DMS153 treated with DMSO at 0.1 percent for 48 hours (cell line): ENCODE results near the gene NCF2.

Source experiments
- DNase-seq: peaks from one replicate; lab custom pipeline; 2025; ENCODE audit not compliant: unreplicated experiment; lab: John Stamatoyannopoulos, UW

Gene NCF2

DNA sequence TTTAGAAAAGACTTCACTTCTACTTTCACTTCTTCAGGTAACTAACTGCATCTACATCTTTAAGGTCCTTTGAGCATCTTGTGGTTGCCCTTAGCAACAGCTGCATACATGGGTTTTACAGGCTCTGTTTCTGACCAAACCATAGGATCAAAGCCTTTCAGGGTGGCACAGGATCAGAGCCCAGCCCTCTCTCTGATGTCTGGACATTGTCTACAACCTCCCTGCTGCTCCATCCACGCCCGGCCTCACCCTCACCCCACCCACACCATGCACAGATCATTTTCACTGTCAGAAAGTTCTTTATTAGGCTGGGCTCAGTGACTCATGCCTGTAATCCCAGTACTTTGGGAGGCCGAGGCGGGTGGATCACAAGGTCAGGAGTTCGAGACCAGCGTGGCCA, 5.2 kb downstream of the NCF2 start:
- DNase-seq, result no peak

DNA sequence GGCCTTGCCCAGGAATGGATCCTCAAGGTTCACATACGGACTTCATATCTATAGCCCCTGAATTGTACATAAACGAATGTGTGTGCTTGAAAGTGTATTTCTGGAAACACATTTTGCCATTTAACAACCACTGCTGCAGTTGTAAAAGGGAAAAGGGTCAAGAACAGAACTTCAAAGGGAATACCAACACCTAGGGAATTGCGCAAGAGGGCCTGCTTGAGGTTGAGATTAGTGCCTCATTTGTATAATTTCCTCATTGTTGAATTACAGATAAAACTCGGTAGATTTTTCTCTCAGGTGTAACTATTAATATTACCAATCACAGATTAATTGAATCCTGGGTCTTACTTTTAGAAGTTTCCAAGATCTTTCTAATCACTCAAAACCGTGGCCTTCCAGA, 6.1 kb downstream of the NCF2 start:
- DNase-seq, result no peak

DNA sequence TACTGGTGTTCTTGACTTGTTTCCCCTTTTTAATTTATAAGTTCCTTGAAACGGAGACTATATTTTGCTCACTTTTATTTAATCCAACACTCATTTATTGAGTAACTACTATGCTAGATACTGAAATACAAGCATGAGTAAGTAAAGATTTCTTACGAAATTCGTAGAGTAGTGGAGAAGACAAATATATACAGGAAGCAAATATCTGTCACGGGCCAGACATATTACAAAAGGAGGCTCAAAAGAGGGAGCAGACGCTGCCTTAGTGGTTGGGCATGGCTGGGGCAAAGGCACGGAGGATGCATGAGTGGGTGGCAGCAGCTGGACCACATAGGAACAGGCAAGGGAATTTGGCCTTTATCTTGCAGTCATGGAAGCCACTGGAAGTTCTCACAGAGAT, 6.8 kb downstream of the NCF2 start:
- no peak for DNase-seq

DNA sequence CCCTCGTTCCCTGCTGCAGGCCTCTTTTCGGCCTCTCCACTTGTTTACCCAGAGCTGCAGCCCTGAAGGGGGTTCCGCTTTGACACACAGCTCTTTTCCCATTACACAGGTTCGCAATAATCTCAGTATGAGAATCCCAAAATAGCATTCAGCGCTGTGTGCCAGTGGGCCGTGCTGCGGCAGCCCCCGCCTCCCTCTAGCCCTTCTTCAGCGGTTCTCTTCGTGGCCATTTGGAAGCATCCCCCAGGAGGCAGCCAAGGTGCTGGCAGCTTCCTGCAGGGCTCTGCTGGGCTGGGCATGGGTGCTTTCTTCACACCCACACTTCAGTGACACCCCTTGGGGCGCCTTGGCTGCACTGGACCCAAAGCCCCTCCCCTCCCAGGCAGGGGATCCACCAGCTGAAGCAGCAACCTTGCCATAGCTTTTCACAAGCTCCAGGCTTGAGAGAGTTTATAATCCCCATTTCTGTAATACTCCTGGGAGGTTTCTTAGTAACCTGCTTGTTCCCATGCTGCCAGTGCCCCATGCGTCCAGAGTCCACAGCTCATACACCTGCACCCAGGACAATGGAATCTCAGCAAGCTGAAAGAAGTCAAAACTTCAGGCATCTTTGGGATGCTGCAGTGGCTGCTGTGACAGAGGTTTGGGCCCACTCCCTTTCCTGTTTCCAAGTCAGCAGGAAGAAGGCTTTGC, 8.1 kb downstream of the NCF2 start:
- DNase-seq, result no peak

DNA sequence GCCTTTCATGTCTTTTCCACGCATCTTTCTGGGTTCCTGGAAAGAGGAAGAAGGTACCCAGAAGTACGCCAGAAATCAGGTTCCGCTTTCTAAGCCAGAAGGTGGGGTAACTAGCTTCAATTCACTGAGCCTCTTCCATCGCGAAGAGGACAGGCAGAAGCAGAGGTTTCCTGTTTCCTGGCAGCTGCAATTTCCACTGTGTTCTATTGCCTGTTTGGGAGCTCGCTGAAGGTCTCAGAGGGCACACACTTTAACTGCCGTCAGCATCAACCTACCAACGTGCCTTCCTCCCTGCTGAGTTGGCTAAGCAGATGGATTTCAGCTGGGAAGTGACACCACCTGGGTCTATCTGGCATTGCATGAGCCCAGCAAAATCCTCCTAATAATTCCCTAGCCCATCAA, 10.0 kb downstream of the NCF2 start:
- peak; percentile 71 for DNase-seq

DNA sequence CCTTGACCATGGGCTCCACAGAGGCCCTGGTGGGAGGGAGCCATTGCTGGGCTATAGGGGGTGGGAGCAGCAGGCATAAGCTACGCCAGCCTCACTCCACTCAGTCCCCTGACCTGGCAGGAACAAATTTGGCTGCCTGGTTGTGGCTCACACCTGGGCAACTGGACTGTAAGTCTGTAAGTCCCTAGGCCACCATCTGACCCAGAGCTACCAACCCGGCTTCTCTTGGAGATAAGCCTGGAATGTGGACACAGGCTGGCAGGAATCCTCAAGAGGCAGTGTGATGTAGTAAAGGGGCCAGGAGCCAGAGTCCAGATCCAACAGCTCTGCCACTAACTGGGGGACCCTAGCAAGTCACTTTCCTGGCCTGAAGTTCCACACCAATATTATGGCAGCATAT, 11.4 kb downstream of the NCF2 start:
- no peak for DNase-seq

DNA sequence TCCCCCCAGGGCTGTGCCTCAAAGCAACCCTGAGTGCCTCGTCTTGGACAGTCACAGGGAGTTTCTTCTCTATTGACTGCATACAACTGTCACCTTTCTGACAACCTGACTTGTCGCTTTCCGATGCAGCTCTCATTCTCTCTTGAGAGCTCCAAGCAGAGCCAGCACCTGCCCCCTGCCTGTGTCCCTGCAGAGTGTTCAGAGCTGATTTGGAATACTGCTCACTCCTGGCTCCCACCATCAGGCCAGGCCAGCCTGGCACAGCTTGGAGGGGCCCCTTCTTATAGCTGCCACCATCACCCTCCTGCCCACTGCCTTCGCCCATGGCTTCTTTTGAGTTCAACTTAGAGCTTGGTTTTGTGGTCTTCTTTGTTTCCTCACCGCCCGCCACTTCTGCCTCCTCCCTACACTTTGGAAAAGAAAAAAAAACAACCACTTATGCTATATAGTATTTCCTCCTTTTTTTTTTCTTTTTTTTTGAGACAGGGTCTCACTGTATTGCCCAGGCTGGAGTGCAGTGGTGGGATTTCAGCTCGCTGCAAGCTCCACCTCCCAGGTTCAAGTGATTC, 12.3 kb downstream of the NCF2 start:
- DNase-seq, result no peak

DNA sequence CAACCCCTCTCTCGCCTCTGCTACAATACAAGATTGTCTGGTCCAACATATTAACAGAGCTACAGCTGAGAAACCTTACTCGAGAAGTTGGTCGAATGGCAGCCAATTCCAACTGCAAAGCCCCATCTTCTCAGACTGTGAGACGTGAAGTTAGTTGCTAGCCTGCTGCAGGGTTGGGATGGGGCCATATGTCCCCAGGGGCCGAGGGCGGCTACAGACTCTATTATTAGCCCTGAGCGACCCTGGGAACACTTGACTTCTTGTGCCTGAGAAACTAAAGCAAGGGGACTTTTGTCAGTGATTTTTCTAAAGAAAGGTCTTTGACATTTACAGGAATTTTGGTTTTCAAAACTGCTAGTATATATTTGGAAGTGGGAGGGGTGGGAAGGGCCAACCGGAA, 13.7 kb downstream of the NCF2 start:
- DNase-seq, result no peak

DNA sequence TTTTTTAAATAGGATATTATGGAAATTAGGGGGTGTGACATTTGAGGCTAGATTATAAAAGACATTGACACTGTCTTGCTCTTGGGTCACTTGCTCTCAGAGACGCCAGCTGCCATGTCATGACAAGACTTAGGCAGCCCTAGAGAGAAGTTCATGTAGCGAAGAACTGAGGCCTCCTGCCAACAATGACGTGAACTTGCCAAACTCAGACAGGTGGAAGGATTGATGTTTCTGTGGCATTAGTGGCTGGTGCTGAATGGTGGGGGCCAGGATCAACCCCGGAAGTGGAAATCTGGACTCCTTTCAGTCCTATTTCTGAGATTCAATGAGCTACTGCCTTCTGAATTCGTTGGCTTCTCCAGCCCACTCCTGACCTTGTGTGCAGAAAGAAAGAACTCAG, 14.7 kb downstream of the NCF2 start:
- no peak for DNase-seq

DNA sequence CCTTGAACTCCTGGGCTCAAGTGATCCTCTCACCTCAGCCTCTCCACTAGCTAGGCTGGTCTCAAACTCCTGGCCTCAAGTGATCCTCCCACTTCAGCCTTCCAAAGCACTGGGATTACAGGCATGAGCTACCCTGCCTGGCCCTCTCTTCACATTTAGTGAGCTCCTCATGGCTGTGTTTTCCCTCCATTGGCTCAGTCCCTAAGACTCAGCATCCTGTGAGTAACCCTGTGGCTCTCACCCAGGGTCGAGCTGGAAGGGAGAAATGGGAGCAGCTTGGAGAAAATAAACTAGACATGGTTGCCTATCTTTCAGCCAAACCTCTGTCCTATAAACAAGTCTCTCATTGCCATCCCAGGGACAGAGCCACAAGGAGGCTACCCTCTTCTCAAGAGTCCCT, 17.5 kb downstream of the NCF2 start:
- no peak for DNase-seq

DNA sequence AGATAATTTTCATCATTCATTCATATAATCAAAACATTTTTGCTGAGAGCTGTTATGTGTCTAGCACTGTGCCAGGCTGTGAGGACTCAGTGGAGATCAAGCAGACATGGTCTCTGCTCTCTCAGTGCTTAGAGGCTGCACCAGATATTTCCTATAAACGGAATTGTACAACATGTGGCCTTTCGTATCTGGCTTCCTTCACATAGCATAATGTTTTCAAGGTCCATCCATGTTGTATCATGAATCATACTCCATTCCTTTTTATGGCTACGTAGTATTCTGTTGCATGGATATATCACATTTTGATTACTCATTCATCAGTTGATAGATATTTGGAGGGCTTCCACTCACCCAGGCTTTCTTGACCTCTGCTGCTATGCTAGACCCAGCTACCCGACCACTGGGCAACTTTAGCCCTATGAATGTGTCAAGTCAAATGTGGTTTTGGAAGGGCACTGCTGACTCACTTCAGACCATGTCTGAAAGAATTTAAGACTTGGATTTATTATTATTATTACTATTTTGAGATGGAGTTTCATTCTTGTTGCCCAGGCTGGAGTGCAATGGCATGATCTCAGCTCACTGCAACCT, 18.5 kb downstream of the NCF2 start:
- DNase-seq, result no peak

DNA sequence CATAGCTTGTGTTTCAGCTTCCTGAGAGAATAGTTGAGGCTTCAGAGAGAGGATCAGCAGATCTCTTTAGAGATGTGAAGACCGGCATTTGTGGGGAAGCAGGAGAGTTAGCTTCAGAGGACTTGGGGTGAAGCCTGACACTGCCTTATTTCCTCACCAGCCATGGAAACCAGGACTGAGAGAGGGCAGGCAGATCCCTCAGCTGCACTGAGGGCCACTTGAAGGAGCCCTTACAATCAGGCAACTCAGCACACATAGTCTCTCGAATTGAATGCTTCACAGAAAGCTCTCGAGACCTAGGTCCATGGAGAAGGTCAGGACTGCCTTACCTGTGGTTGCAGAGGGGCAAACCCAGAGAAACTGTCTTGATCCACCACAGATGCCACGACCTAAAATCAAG, 19.8 kb downstream of the NCF2 start:
- no peak for DNase-seq

DNA sequence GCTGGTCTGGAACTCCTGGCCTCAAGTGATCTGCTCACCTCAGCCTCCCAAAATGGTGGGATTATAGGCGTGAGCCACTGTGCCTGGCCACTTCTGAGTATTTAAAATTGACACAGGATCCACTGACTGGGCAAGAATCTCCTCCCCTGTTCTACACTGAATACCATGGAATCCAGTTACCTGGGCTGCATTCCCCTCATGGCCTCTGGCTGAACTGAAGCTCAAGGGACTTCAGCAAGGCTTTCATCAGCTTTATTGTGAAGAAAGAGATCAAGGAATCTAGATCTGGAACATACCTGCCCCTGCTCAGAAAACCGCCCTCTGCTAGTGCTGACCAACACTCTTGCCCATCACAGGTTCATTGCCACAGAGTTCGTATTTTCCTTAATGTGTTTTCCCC, 20.5 kb downstream of the NCF2 start:
- DNase-seq, result no peak

DNA sequence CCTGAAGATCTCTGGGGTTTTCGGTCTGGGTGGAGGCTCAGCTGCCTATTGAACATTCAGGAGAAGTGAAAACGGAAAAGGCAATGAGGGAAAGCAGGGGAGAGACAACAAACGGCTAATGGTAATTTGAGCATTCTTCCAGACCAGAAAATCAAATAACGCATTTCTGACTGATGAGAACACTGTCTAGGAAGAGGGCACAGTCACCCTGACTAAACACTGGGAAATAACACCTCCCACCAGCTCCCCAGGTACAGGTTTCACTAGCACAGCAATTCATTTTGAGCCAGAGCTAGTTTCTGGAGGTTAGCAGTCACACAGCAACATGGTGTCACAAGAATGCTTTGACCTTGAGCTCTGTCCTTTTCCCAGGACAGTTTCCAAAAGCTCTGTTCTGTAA, 21.1 kb downstream of the NCF2 start:
- no peak for DNase-seq

DNA sequence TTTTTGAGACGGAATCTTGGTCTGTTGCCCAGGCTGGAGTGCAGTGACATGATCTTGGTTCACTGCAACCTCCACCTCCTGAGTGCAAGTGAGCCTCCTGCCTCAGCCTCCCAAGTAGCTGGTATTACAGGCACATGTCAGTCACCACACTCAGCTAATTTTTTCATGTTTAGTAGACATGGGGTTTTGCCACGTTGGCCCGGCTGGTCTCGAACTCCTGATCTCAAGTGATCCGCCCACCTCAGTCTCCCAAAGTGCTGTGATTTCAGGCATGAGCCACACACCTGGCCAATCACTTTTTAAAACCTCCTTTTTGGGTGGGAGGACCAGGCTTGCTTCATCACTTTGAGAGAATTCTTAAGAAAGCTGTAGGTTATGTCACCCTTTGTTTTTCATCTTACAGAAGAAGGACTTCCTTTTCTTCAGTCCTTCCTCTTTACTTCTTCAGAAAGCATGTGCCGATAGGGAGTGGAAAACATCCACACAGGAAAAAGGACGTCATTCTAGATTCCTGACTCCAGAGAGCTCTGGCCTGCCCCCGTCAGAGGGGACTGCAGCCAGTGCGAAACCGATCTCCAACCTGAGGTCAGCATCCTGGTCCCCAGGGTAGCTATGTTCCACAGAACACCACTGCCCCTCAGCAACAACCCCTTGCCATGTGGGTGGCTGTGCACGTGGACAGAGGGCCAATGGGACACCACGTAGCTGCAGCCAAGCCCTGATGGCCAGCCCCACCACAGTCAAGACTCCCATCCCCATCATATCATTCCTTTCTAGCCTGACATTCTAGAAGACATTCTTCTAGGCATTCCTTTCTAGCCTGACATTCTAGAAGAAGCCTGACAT, 21.9 kb downstream of the NCF2 start:
- no peak for DNase-seq

DNA sequence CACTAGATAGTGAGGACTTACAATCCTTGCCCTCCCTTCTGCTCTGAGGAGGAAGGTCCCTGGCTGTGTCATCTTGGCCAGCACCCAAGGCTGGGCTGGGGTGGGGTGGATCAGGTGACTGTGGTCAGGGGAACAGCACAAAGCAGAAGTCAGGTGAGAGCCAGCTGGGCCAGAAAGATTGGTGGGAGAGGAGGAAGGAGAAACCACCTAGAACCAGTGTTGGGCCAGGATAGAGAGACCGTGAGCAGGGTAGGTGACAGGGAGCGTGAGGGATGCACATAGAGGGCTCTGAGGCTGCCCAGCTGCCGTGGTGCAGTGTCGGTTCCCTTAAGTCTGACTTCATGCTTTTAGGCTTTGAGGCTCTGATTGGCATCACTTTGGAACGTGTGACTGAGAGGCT, 22.7 kb downstream of the NCF2 start:
- no peak for DNase-seq

DNA sequence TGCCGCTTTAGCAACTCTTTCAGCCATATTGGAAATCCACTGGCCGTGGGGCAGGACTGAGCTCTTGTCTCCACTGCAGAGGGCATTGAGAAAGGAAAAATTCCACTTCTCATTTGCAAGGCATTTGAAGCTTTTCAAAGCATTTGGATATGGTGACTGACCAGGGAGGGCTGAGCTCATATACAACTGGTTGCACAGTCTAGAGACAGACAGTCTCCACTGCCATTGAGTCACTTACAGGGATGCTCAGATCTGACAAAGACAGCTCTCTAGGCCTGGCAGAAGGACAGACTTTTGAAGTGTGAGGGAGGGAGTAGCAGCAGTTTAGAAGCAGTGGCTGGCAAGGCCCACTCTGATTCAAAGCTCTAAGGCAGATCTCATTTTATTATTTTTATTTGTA, 24.2 kb downstream of the NCF2 start:
- no peak for DNase-seq

DNA sequence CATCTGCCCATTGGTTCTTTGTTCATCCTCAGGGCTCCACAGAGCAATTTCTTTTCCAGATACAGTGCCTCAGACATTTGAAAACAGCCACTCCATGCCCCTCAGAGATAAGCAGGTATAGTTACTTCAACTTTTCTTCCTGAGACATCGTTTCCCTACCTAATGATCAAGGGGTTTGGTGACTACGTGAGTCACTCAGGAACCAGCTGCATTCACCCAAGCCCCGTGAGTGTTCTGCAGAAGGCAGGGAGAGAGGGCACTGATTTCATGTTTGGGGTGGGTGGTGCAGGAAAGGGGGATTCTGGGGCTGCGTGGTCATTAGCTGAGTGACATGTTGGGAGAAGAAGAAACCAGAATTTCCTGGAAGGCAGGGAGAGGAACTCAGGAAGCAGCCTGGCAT, 25.0 kb downstream of the NCF2 start:
- DNase-seq, result no peak

DNA sequence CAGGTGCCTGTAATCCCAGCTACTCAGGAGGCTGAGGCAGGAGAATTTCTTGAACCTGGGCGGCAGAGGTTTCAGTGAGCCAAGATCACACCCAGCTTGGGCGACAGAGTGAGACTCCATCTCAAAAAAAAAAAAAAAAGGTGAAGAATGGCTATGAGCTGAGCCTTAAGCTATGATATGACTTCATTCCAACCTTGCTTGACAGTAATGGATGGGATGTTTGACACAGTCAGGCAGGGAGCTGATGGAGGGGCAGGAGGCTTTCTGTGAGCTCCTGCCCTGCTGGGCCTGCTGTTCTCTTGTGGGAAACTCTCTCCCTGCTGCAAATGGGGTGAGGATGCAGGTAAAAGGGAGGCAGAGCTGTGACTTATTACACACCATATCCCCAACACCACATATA, 27.6 kb downstream of the NCF2 start:
- no peak for DNase-seq

DNA sequence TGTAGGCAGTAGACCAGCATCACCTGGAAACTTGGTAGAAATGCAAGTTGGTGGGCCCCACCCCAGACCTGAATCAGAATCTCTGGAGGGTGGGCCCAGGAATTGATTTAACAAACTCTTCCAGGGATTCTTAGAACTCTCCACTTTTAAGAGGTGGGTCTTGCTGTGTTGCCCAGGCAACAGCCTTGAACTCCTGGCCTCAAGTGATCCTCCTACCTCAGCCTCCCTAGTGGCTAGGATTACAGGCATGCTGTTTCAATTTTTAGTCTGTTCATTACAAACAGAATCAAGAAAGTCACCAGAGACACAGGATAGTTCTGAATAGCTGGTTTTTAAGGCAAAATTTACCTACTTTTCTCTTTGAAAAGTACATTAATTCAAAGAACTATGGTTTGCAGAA, 31.2 kb downstream of the NCF2 start:
- no peak for DNase-seq

DNA sequence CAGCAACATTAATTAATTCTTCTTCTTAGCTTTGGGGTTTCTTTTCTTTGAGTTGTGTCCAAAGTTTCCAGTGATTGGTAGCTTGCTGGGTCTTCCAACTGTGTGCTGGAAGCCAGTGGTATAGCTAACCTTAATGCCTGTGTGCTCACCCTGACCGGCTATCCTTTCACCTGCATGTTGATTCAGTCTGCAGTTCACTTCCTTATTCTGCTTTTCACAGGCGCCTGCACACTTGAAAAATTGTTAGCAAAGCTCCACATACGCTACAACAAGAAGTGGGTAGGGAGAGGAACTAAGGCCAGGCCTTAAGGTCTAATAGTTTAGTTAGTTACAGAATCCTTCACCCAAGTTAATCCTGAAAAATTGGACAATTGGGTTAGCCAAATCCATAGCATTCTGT, 35.7 kb downstream of the NCF2 start:
- no peak for DNase-seq

DNA sequence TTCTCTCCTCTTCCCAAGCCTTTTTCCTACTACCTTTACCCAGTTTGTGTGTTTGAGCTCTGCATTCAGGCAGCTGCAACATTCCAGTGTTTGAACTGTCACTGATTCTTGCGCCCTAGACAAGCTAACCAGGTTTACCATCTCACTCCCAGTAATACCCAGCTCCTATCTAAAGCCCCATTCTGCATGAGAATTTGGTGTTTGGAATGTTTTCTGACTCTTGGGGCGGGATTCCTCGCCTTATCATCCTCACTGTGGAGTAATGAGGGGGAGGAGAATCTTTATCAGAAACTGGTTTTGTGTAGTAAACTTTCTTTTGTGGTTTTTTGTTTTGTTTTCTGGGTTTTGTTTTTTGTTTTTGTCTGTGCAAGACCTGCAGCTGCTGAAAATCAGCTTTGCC, 36.5 kb downstream of the NCF2 start:
- no peak for DNase-seq
